Measurements from ENCODE around the gene CDT1. TPM values are rescaled to one million over a fixed set of nuclear protein-coding genes. Genes with fewer than 3 reads are reported as not detected.

CDT1 gene
- polyA plus RNA-seq, 1 experiment, result 2.4 TPM

GRCh38 chr16:88778541-88779065 is 25.0 kb upstream of the CDT1 start:
- CTCF ChIA-PET, result interaction anchor here (8.2 kb wide), 1 partner anchor 39 kb away, joined by 111 read pairs; no protein-coding TSS in a partner anchor
- POLR2A ChIA-PET, result no interaction called here
- H3K4me3 ChIP-seq (ENCODE audit: low read depth, low read length), result no peak overlapping the region
- DNase-seq (ENCODE audit: low read depth), result no peak
- TF ChIP-seq, protein P1, sequence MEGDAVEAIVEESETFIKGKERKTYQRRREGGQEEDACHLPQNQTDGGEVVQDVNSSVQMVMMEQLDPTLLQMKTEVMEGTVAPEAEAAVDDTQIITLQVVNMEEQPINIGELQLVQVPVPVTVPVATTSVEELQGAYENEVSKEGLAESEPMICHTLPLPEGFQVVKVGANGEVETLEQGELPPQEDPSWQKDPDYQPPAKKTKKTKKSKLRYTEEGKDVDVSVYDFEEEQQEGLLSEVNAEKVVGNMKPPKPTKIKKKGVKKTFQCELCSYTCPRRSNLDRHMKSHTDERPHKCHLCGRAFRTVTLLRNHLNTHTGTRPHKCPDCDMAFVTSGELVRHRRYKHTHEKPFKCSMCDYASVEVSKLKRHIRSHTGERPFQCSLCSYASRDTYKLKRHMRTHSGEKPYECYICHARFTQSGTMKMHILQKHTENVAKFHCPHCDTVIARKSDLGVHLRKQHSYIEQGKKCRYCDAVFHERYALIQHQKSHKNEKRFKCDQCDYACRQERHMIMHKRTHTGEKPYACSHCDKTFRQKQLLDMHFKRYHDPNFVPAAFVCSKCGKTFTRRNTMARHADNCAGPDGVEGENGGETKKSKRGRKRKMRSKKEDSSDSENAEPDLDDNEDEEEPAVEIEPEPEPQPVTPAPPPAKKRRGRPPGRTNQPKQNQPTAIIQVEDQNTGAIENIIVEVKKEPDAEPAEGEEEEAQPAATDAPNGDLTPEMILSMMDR (IDR thresholded peaks at IDR 0.05; ENCODE audit: insufficient read depth, low read depth, low read length), result no peak
- peaks cover 1% of the 10 kb centered on the region; the same call in 1 of the 2 replicates for H3K36me3 ChIP-seq (ENCODE audit: control insufficient read depth, insufficient read depth, low read length)
- H3K27me3 ChIP-seq (ENCODE audit: control insufficient read depth, insufficient read depth, low read length), result no peaks in the 10 kb centered on the region

DNA sequence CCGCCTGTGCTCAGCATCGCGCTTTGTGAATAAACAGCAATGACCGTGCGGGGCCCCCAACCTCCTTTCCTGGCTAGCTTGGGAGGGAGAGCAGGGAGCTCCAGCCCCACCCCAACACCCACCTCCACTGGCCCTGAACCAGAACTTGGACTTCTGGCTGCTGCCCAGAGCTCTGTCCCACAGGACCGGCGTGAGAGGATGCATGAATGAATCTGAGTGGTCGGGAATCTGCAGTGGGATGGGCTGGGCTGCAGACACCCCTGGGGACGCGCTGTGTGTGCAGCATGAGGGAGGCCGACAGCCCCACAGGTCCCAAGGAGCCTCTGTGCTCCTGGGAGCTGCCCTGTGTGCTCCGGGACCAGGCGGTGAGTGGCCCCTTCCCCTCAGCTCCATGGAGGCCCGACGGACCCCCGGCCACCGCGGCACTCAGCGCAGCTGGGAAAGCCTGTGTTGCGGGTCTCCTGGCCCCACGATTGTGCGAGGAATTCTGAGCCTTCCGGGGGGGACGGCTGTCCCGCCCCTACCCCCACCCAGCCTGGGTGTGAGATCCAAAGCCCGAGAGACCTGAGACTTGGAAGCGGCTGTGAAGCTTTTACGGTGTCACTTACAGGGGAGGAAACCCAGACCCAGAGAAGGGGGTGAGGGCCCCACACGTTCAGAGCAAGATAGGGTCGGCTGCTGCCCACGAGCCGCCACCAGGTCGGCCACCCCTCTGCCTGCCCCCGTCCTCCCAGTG is 24.0 kb upstream of the CDT1 start:
- Histone ChIP-seq H3K27me3 (ENCODE audit: control insufficient read depth, insufficient read depth, low read length) (no peaks in the 10 kb centered on the region), H3K4me3 (ENCODE audit: low read depth, low read length) (no peak overlapping the region), H3K36me3 (ENCODE audit: control insufficient read depth, insufficient read depth, low read length) (peaks cover 1% of the 10 kb centered on the region; the same call in 1 of the 2 replicates)
- no peak for DNase-seq (ENCODE audit: low read depth)
- TF ChIP-seq, protein P1 (IDR thresholded peaks at IDR 0.05; ENCODE audit: insufficient read depth, low read depth, low read length), result no peak
- ChIA-PET POLR2A (no interaction called here), CTCF (interaction anchor here (8.2 kb wide), 1 partner anchor 40 kb away, joined by 111 read pairs; no protein-coding TSS in a partner anchor)

GRCh38 chr16:88780142-88781062 is 23.2 kb upstream of the CDT1 start:
- peaks cover 1% of the 10 kb centered on the region; the same call in 1 of the 2 replicates for H3K36me3 ChIP-seq (ENCODE audit: control insufficient read depth, insufficient read depth, low read length)
- POLR2A ChIA-PET, result interaction anchor here (1.2 kb wide), 1 partner anchor 8 kb away, joined by 3 read pairs; no protein-coding TSS in a partner anchor
- H3K27me3 ChIP-seq (ENCODE audit: control insufficient read depth, insufficient read depth, low read length), result no peaks in the 10 kb centered on the region
- no peak overlapping the region for H3K4me3 ChIP-seq (ENCODE audit: low read depth, low read length)
- CTCF ChIA-PET, result interaction anchor here (0.7 to 8.2 kb wide), 5 partner anchors 8 to 336 kb away, joined by 3 to 111 read pairs (median 4); no protein-coding TSS in a partner anchor
- DNase-seq (ENCODE audit: low read depth), result no peak
- TF ChIP-seq, protein P1 (IDR thresholded peaks at IDR 0.05; ENCODE audit: insufficient read depth, low read depth, low read length), result no peak

DNA sequence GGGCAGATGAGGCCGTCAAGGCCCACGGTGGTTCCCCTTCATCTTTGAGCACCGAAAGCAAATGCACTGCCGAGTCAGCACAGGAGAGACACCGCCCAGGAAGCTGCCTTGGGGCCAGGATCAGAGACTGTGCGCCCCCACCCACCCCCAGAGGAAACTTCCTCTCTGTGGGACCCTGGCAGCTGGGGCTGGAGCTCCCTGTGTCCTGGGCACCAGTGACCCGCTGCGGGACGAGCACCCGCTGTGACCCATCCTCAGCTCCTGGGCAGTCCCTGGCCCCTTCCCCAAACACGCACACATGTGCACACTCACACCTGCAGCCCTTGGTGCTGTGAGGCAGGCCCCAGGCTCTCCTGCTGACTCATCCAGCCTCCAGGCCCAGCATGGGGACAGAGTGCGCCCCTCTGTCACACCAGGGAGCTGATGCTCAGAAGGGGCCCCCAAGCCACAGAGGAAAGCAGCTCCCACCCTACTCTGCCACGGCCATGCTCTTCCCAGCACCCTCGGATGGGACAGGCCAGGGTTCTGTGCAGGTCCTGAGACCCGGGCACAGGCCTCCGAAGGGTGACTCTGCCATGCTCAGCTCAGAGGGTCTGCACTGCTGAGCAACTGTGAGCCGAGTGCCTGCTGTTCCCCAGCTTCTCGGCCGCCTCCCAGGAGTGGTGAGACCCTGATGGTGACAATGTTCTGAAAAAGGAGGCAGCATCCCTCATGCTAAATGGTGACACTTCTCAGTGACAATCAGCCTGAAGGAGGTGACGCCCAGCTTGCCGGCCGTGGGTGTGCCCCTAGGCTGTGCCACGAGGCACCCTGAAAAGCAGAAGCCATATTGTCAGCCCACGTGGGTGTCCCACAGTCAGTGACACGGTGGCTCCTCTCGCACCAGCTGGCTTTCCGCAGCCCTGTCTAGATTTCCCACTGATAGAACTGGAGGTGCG is 22.2 kb upstream of the CDT1 start:
- ChIA-PET CTCF (interaction anchor here (0.7 to 8.2 kb wide), 8 partner anchors 9 to 337 kb away, joined by 3 to 111 read pairs (median 4); no protein-coding TSS in a partner anchor), POLR2A (interaction anchor here (1.2 kb wide), 1 partner anchor 9 kb away, joined by 3 read pairs; no protein-coding TSS in a partner anchor)
- Histone ChIP-seq H3K4me3 (ENCODE audit: low read depth, low read length) (no peak overlapping the region), H3K36me3 (ENCODE audit: control insufficient read depth, insufficient read depth, low read length) (0 out of 2 replicates have a peak, but pooled peaks cover under 1% of the 10 kb centered on the region), H3K27me3 (ENCODE audit: control insufficient read depth, insufficient read depth, low read length) (no peaks in the 10 kb centered on the region)
- TF ChIP-seq, protein P1 (IDR thresholded peaks at IDR 0.05; ENCODE audit: insufficient read depth, low read depth, low read length), result no peak
- DNase-seq (ENCODE audit: low read depth), result no peak
